CD4-positive, alpha-beta T cell treated with Interleukin-6 for 4 hours (primary cell): ENCODE measurements around the gene CENPP.

Experiments
- DNase-seq: peaks from one replicate; pipeline ENCODE4 v3.0.0-alpha.2; 2020; ENCODE audit warnings: mixed read lengths

The CENPP gene

DNA sequence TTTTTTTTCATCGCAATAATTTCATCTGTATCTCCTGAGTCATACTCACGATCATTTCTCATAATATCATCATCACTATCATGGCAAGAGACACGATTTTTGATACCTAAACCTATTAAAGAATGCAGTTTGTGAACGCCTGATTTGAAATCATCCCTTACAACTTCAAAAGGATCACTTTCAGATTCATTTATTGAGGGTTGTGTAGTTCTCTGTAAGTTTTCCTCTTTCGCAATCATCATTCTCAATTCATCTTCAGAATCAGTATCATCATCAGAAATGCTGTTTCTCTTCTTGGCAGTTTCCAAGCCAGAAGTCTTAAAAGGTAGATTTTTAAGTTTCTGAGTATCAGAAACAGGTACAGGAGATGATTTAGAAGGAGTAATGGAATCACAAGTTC lies 10.3 kb upstream of the CENPP start:
- DNase-seq: no peak

DNA sequence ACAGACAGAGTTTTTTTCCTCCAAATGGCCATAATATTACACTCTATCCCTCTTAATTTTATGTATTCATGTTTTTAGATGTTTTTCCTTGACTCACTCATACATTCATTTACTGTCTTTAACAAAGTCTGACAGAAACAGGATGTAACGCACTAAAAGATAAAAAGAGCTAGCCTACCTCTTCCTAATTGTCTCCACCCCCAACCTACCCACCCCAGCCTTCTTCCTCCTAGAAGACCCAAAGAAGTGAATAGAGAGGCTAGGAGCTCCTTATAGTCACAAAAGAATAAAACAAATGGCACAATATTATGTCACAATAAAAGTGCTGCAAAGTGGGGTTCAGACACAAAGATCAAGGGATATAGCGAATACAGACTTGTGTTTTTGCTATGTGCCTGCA lies 1.3 kb upstream of the CENPP start:
- no peak for DNase-seq

DNA sequence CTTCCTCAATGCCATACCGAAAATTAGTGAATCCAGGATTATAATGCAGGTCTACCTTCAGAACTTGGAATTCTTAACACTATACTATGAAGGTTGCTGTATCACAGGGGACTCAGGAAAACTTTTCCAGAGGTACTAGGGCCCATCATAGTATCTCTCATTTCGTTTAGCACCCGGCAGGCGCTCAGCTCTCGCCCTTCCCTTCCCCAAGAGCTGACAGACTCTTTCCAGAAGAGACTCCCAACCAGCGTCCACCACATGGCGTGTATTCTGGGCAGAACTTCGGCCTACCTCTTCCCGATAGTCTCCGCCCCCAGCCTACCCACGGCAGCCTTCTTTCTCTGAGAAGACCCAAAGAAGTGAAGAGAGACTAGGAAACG lies 874 bp upstream of the CENPP start:
- no peak for DNase-seq

DNA sequence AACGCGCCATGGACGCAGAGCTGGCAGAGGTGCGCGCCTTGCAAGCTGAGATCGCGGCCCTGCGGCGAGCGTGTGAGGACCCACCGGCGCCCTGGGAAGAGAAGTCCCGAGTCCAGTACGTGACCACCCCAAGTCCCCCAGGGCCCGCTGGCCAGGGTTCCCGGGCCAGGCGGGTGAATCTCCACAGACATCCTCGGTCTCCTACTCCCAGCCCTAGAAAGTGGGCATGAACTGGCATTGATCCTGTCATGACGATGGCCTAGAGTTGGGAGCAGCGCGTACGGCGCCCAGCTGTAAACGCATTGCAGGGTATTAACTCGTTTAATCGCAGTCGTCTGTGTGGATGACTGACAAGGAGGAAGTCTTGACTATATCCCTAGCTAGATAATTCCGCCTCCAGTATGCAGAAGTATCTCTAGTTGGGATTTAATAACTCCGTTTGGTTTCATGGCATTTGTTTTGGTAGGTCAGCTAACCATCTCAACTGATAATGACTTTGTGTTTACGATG lies 293 bp downstream of the CENPP start:
- no peak for DNase-seq

DNA sequence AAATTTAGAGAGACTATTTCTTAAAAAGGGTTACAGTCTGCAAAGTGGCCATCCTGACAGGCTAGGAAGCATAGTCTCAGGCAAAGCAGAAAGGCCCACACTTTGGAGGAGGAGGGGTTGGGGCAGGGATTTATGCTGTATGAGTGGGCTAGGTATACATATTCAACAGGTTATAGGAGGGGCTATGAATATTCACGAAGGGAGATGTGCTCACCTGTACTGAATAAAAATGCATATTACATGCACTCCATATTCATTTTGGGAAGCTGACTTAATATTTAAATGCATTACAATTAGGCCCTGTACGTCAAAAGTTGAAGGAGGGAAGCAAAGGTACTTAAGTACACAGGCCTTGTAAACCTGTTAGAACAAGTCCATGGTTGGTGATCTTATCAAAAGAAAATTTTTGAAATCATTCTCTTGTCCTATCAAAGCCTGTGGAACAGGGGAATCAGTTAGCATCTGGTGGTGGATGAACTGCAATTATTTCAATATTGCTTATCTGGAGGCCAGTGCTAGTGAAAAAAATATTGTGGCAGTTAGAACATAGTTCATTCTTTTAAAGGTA lies 1.6 kb downstream of the CENPP start:
- DNase-seq: no peak

DNA sequence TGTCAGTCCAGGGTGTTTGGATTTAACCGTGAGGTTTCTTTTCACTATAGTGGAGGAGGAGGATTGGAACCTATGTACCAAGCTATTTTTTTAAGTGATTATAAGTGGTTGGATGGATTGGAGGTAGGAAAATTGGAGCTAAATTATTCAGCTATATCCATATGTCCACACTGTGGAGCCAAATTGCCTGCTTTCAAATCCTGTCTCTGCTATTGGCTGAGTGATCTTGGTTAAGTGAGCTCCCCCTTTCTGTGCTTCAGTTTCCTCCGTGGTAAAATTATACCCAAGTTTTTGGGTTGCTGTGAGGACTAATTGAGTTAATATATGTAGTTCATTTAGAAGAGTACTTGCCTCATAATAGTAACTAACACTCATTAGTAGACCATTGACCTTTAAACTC lies 2.5 kb downstream of the CENPP start:
- no peak for DNase-seq

DNA sequence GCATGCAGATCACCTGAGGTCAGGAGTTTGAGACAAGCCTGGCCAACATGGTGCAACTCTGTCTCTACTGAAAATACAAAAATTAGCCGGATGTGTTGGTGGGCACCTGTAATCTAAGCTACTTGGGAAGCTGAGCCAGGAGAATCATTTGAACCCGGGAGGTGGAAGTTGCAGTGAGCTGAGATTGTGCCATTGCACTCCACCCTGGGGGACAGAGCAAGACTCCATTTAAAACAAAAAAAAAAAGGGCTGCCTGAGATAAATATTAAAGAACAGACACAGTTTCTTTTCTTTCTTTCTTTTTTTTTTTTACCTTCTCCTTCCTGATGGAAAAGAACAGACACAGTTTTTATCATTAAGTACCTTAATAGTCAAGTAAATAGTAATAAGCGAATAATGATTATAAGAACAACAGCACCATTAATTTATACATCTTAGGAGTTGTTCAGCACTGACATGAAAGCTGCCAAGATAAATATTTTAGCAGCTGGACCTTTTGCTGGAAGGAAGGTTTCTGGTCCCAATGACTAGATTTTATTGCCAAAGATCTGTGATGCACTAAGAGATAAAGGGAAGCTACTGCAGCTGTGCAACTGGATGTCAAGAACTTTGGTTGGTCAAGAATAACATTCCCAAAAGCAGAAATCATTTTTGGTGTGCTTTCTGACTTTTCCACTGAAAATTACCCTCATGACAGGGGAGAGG lies 7.0 kb downstream of the CENPP start:
- DNase-seq: no peak

DNA sequence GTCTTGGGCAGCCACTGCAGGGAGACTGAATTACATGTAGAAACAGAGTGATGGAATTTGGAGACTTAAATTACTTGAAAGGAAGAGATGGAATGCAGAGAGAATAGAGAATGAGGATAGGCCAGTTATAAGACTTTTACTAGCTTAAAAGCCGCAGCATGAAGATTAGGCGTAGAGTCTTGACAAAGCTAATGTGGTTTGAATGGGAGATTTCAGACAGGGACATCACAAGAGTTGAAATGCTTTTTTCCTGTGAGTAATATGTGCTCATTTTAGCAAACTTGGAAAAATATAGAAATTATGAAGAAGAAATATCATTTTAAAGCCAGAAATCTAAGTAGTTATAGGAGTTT lies 7.5 kb downstream of the CENPP start:
- DNase-seq: no peak

DNA sequence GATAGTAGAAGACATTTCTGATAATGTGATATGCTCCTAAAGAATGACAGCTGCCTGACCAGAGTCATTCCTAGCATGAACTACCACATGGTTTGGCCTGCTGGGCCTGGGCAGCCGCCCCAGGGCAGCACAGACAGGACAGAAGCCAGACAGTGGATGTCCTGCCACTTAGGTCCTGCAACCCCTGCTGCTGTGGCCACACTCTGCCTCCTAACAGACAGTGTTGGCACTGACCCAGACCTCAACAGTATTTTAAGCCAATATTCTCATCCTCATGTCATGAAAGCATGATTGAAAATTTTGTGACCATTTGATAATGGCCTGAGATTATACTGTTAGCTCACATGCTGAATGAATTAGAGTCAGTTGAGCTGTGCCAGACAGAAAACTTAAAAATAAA lies 15.8 kb downstream of the CENPP start:
- DNase-seq: no peak

DNA sequence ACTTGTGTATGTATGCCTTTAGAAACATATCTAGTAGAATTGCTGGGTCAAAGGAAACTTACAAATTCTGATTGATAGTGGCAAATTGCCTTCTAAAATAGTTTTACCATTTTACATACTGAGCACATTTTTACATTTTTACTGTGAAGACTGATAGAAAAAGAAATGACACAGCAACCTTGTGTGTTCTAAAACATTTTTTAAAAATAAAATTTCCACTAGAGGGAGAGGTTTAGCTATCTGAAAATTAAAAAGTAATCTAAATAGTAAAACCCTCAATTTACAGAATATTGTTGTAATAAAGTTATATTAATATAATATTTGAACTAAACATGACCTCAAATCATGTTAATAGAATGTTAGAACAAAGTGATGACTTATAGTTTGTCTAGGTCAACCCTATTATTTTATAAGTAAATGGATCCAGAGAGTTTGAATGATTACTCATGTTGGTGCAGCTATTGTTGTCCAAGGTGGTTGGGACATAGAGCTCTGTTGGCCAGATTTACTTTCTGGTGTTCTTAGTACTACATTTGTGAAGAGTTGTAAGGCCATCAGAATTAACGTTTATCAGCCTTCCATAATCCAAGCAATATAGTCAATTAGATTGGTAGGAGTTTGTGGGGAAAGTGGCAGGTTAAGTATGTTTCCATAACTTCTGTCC lies 17.2 kb downstream of the CENPP start:
- DNase-seq: no peak

DNA sequence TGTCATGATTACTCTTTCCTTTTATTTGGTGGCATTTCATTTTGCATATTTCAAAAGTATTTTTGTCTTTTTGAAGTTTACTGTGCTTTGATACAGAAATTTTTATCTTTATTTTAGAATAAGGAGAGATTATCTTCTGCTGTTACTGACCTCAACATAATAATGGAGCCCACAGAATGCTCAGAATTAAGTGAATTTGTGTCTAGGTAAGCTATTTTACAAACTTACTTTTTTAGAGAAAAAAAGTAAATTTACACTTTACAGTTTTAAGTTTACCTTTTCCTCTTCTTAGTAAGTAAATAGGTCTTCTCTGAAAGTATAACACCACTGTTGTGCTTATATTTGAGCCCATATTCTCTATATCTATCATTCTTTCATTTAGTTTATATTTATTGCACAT lies 19.8 kb downstream of the CENPP start:
- no peak for DNase-seq

DNA sequence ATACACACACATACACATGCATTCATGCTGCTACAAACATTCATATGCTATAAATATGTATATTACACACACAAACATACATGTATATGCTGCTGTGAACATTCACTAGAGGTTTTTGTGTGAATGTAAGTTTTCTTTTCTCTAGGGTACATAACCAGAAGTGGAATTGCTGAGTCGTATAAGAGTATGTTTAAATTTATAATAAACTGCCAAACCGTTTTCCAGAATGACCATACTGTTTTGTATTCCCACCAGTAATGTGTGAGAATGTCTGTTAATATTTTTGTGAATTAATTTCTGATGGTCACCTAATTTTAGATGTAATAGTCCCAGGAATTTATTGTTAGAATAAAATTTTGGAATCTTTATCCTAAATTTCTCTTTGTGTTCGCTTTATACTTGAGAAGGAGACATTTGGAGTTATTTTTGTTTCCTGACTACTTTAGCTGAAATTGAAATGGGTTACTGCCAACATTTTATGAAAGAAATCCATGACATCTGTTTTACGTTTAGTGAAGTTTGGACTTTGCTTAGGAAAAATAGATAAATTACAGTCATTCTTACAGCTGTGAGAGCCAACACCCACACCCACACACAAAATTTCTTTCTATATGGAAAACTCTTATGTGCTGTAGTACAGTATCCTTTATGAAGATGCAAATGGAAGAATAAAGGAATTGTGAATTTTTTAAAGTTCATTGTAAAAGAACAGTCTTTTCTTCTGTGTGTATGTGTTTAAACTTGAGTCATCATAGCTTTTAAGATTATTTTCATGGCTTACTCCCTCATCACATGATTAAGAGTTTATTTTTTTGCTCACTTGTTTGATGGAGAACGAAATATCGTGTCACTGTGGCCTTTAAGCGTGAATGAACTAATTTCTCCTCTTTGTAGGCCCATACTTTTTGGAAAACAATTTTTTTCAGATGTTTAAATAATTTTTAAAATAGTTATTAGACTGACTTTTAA lies 24.3 kb downstream of the CENPP start:
- no peak for DNase-seq

DNA sequence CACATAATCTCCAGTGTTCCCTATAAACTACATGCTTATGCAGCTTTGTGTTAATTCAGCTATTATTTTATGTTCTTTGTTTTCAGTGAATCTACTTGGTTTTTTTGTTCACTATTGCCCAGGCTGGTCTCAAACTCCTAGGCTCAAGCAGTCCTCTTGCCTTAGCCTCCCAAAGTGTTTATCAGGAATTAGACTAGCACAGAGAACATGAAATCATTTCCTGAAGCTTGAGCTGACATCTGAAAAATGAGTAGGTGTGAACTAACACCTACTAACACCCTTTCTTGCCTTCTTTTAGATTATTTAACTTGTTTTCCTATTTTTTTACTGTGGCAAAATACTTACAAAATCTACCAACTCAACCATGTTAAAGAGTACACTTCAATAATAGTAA lies 25.0 kb downstream of the CENPP start:
- DNase-seq: no peak

DNA sequence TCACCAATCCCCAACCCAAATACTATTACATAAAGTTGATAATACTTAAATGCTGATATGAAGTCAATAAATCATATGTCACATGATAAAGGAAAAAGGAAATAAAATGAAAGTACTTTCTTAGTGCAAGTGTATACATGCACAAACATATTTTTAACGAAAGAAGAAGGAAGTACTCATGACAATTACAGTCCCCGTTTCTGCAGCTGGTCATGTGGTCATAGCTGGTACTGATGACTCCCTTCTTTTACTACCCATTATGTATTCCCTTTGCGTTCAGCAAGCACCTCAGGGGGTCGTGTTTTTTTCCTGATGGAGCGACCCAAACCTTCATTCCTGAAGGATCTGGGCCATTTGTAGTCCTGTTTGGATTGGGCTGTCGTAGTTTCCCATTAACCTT lies 27.3 kb downstream of the CENPP start:
- DNase-seq: no peak

DNA sequence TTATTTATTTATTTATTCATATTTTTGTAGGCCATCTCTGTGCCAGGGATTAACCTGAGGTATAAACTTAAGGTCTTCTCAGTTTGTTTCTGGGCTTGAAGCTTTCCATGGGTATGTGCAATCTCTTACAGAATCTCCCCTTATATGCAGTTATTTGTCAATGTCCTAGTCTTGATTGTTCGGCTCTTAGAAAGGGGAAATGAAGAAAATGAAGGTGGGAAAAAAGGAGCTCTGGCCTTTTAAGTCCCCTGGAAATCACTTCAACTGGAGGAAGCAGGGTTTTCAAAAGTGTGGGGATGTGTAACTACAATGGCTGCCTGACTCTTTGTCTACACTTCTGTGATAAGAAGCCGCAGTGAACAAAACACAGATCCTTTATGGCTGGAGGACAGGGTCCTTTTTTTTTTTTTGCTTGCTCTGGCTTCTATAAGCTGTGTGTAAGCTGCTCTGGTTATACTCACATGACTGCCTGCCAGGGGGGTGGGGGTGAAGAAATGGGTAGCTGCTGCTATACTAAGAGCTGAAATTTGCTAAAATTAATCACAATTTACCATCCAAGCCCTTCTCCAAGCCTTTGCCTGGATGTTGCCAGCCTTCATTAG lies 33.7 kb downstream of the CENPP start:
- no peak for DNase-seq

DNA sequence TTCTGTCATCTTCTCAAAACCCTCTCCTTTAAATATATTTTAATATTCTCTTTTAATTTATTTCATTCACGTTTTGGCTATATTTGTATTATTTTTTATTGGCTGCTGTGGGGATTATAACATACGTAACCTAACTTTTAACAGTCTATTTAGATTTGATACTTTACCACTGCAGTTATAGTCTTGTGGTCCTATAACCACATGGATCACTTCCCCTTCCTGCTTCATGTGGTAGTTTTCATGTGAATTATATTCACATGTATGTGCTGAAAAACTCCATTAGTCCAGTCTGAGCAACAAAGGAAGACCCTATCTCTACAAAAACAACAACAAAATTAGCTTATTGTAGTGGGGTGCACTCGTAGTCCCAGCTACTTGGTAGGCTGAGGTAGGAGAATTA lies 34.3 kb downstream of the CENPP start:
- DNase-seq: no peak

DNA sequence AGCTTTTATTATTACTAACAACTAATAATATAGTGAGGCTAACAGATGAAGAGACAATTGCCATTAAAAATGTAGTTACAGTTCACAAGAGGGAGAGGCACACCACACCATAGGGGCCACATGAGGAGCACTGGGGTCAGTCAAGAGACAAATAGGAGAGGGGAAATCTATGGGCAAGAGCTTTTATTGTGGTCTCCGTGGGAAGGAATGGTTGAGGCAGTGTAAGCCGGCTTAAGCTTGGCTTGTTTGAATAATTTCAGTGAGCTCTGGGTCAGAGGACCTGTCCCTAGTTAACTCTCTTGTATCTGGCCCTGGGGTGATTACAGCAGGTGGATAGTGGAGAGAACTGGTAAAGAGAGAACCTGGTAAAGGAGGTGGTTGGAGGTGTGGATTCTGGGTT lies 43.3 kb downstream of the CENPP start:
- no peak for DNase-seq

DNA sequence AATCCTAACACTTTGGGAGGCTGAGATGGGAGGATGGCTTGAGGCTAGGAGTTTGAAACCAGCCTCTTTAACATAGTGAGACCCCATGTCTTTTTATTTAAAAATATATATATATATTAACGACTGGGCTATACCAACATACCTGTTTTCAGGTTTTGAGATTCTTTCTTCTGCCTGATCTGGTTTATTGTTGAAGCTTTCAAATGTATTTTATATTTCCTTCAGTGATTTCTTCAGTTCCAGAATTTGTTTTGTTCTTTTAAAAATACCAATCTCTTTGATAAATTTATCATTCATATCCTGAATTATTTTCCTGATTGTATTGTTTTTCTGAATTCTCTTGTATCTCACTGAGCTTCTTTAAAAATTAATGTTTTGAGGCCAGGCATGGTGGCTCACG lies 47.4 kb downstream of the CENPP start:
- no peak for DNase-seq

DNA sequence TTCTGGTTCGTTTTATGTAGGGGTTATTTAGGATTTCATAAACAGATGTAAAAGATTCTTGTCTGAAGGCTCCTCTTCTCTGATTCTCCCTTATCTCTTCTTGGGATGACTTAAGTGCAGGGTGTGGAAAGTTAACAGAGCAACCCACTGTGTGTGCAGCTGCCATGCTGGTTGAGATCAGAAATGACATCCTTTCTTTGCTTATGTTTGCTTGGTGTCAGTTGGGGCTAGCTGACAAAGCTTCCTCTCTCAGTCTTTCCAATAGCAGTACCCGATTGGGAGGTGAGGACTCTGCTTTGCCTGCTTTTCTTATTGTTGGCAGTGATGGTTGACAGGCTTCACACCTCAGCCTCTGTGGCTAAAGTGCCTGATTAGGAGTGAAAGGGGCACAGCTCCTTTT lies 52.1 kb downstream of the CENPP start:
- no peak for DNase-seq

DNA sequence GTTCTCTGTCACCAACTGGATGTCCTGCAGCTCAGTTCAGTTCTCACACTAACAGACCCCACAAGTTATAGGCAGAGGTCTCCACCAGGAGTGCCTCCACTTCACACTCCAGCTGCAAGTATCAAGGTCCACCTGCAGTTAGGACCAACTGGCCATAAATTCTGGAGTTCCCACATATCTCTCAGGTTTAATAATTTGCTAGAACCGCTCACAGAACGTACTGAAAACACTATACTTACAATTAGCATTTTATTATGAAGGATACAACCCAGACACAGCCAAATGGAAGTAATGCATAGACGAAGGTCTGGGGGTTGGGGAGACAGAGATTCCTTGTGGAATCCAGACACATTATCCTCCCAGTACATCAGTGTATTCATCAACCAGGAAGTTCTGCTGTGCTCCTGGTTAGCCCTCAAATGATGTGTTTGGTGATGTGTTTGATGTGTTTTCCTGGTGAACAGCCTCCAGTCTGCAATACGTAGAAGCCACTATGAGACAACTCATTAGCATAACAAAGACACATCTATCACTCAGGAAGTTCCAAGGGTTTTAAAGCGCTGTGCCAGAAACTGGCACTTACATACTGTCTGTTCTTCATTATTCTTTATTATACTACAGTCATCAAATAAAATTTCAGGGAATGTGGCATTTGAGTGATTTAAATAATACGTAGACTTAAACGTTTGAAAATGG lies 53.3 kb downstream of the CENPP start:
- DNase-seq: no peak

DNA sequence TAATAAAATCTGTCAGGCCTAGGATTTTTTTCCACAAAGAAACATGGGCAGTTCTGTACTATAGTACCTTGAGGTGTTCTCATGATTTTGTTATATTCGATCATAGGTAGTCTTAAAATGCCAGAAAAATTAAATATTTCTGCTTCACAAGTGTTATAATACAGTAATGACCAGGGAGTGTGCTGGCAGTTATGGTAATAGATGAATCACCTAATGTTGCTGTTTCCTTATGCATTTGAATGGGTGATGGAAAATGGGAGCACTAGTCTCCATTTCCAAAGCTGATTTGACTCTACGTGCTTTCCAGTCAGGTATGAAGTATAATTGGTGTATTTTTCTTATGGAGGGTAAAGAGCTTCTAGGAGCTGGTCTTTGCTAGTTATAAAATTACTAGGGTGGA lies 54.9 kb downstream of the CENPP start:
- DNase-seq: no peak

DNA sequence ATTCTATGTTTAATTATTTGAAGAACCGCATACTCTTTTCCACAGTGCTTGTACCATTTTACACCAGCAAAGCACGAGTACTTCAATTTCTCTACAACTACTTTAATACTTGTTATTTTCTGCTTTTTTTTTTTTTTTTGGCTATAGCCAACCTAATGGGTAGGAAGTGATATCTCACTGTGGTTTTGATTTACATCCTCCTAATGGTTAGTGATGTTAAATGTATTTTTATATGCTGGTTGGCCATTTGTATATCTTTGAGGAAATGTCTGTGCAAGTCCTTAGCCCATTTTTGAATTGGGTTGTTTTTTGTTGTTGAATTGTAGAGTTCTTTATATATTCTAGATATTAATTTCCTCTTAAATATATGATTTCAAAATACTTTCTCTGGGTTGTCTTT lies 56.0 kb downstream of the CENPP start:
- no peak for DNase-seq
